Fibroblast of lung (primary cell): ENCODE measurements around the gene LRRC15.

Experiments used
- EZH2 ChIP-seq: IDR thresholded peaks from 2 replicates; pipeline ENCODE4 v1.5.1; 2012; ENCODE audit warnings: low read length, control low read depth, mild to moderate bottlenecking; ENCODE audit errors: missing control alignments
- TF ChIP-seq, protein P1 (sequence below), 2 donors: IDR thresholded peaks in 1 of 2; conservative IDR thresholded peaks in 1 of 2; 1 replicate in 1 of 2; 2 replicates in 1 of 2; pipeline ENCODE4 v1.5.1; 2011 to 2012; ENCODE audit warnings: low read length in 2 of 2, control low read depth in 1 of 2, inconsistent platforms in 1 of 2, low read depth in 1 of 2, mild to moderate bottlenecking in 1 of 2

DNA sequence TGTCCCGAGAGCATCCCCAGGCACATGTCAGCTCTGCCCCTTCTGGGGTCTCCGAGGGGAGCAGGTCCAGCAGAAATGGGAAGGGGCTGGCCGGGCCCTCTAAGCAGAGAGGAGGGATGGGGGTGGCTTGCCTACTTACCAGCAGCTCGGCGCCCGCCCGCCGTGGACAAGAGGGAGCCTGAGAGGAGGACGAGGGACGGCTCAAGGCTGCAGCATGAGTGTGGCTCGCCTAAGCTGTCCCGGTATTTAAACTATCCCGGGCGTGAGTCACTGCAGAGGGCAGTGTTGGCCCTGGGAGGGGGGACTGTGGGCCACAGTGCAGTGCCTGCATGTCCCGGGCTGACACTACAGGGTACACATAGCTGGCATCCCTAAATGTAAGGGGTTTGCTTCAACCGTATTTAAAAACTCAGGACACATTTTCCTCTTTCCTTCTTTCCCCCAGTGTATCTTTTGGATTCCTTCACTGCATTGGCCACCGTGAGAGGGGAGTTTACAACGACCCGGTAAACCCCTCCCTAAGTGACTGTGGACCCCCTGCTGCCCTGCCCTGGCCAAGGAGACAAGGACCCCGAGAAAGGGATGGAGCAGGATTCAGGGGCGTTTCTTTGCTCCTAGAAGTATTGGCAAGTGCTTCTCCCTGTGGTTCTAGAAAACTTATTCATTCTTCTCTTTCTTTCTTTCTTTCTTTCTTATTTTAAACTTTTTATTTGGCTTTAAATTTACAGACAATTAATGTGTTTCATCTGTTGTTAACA is at the start of gene LRRC15:
- TF ChIP-seq, protein P1, sequence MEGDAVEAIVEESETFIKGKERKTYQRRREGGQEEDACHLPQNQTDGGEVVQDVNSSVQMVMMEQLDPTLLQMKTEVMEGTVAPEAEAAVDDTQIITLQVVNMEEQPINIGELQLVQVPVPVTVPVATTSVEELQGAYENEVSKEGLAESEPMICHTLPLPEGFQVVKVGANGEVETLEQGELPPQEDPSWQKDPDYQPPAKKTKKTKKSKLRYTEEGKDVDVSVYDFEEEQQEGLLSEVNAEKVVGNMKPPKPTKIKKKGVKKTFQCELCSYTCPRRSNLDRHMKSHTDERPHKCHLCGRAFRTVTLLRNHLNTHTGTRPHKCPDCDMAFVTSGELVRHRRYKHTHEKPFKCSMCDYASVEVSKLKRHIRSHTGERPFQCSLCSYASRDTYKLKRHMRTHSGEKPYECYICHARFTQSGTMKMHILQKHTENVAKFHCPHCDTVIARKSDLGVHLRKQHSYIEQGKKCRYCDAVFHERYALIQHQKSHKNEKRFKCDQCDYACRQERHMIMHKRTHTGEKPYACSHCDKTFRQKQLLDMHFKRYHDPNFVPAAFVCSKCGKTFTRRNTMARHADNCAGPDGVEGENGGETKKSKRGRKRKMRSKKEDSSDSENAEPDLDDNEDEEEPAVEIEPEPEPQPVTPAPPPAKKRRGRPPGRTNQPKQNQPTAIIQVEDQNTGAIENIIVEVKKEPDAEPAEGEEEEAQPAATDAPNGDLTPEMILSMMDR (conservative IDR thresholded peaks at IDR 0.05 in 1 of 2, IDR thresholded peaks at IDR 0.05 in 1 of 2; ENCODE audit: low read depth in 1 of 2, low read length in 2 of 2), result no peak
- no peak for TF ChIP-seq EZH2
